Muscle of back (tissue), 11 donors: ENCODE measurements around the gene CHGA. TPM values are rescaled to one million over a fixed set of nuclear protein-coding genes. Genes with fewer than 3 reads are reported as not detected.

Experiments
- DNase-seq, 3 donors: peaks; one replicate each; pipeline versions ENCODE4 v3.0.0 to v3.0.0-alpha.2; 2013
- polyA plus RNA-seq, 10 donors: library from polyadenylated mRNA; unstranded; fragments of 120-200 nt; gene quantifications; one replicate each; pipeline ENCODE4 v1.2.1, GENCODE V29; 2013; ENCODE audit not compliant: insufficient read length in 10 of 10

Gene CHGA
- polyA plus RNA-seq, 10 donors, result 0.22 to 2.1 (median 0.74) TPM; not detected in 6

- no peak for DNase-seq
Observed at GRCh38 chr14:92942976-92943710, 20.2 kb downstream of the CHGA start.

- no peak for DNase-seq
Observed at GRCh38 chr14:92943855-92944570, 21.1 kb downstream of the CHGA start.

GRCh38 chr14:92944976-92945375 is 22.0 kb downstream of the CHGA start:
- no peak for DNase-seq

- no peak for DNase-seq
Observed at GRCh38 chr14:92945544-92945943, 22.6 kb downstream of the CHGA start.

- DNase-seq, result peak in 1 of 3 donors; percentile 43
Observed at GRCh38 chr14:92945959-92946846, 23.3 kb downstream of the CHGA start.

- DNase-seq, result no peak
Observed at GRCh38 chr14:92946847-92947545, 24.0 kb downstream of the CHGA start.

GRCh38 chr14:92948647-92949046 is 25.7 kb downstream of the CHGA start:
- DNase-seq, result no peak

GRCh38 chr14:92949496-92950192 is 26.7 kb downstream of the CHGA start:
- DNase-seq, result no peak

GRCh38 chr14:92950193-92950540 is 27.2 kb downstream of the CHGA start:
- no peak for DNase-seq

- no peak for DNase-seq
Observed at GRCh38 chr14:92950773-92951172, 27.8 kb downstream of the CHGA start.

GRCh38 chr14:92951261-92951660 is 28.3 kb downstream of the CHGA start:
- DNase-seq, result no peak

- peak; percentile 42 to 82 (median 75) for DNase-seq
Observed at GRCh38 chr14:92951912-92952471, 29.0 kb downstream of the CHGA start.

- no peak for DNase-seq
Observed at GRCh38 chr14:92952481-92953298, 29.7 kb downstream of the CHGA start.

GRCh38 chr14:92953526-92953925 is 30.6 kb downstream of the CHGA start:
- no peak for DNase-seq

- DNase-seq, result no peak
Observed at GRCh38 chr14:92954933-92955332, 32.0 kb downstream of the CHGA start.

GRCh38 chr14:92955381-92955780 is 32.4 kb downstream of the CHGA start:
- DNase-seq, result no peak

GRCh38 chr14:92956961-92957360 is 34.0 kb downstream of the CHGA start:
- DNase-seq, result no peak

GRCh38 chr14:92958373-92959188 is 35.6 kb downstream of the CHGA start:
- no peak for DNase-seq

- DNase-seq, result peak; percentile 32 to 57 (median 45)
Observed at GRCh38 chr14:92959189-92959531, 36.2 kb downstream of the CHGA start.
